H54 (cell line): ENCODE measurements around the gene DOCK4.

ENCODE experiments used
- DNase-seq: peaks from one replicate; pipeline ENCODE4 v3.0.0; 2011; ENCODE audit warnings: low spot score, mixed read lengths; ENCODE audit not compliant: insufficient read length
- FAIRE-seq: peaks from 3 replicates; lab custom pipeline; 2011; peaks lifted over from hg19 to GRCh38; lab: Jason Lieb, UNC
- POLR2A ChIP-seq: IDR thresholded peaks from 2 replicates; pipeline ENCODE4 v1.6.1; 2011; ENCODE audit warnings: low read depth, mild to moderate bottlenecking, low read length

The DOCK4 gene

GRCh38 chr7:112233048-112233697 lies 27.0 kb upstream of the DOCK4 start:
- no peak for DNase-seq
- TF ChIP-seq POLR2A: no peak
- no peak for FAIRE-seq

GRCh38 chr7:112232212-112232978 lies 26.2 kb upstream of the DOCK4 start:
- no peak for TF ChIP-seq POLR2A
- DNase-seq: no peak
- peak; percentile 53 for FAIRE-seq

GRCh38 chr7:112228632-112229031 lies 22.4 kb upstream of the DOCK4 start:
- DNase-seq (no peak), FAIRE-seq (no peak)
- no peak for TF ChIP-seq POLR2A

GRCh38 chr7:112226701-112227276 lies 20.6 kb upstream of the DOCK4 start:
- TF ChIP-seq POLR2A: no peak
- DNase-seq: no peak
- FAIRE-seq: peak; percentile 38

- no peak for TF ChIP-seq POLR2A
- FAIRE-seq (no peak), DNase-seq (no peak)
Measured at GRCh38 chr7:112225006-112225405, 18.8 kb upstream of the DOCK4 start.

- FAIRE-seq: no peak
- no peak for TF ChIP-seq POLR2A
Measured at GRCh38 chr7:112224186-112224585, 18.0 kb upstream of the DOCK4 start.

GRCh38 chr7:112223310-112223709 lies 17.1 kb upstream of the DOCK4 start:
- FAIRE-seq: no peak
- no peak for TF ChIP-seq POLR2A
- no peak for DNase-seq

More at GRCh38 chr7:112224186-112224585, 18.0 kb upstream of the DOCK4 start:
- no peak for DNase-seq

- TF ChIP-seq POLR2A: no peak
- DNase-seq (no peak), FAIRE-seq (no peak)
Measured at GRCh38 chr7:112220877-112221434, 14.8 kb upstream of the DOCK4 start.

GRCh38 chr7:112215787-112216186 lies 9.6 kb upstream of the DOCK4 start:
- TF ChIP-seq POLR2A: no peak
- no peak for FAIRE-seq
- no peak for DNase-seq

GRCh38 chr7:112214883-112215282 lies 8.7 kb upstream of the DOCK4 start:
- TF ChIP-seq POLR2A: no peak
- FAIRE-seq: peak; percentile 48
- DNase-seq: no peak

GRCh38 chr7:112214268-112214667 lies 8.1 kb upstream of the DOCK4 start:
- no peak for FAIRE-seq
- DNase-seq: no peak
- TF ChIP-seq POLR2A: no peak

GRCh38 chr7:112213735-112214134 lies 7.5 kb upstream of the DOCK4 start:
- TF ChIP-seq POLR2A: no peak
- DNase-seq (no peak), FAIRE-seq (peak; percentile 45)

GRCh38 chr7:112212571-112212970 lies 6.4 kb upstream of the DOCK4 start:
- DNase-seq (no peak), FAIRE-seq (no peak)
- no peak for TF ChIP-seq POLR2A

- DNase-seq (no peak), FAIRE-seq (no peak)
Measured at GRCh38 chr7:112211348-112211907, 5.2 kb upstream of the DOCK4 start.

More at GRCh38 chr7:112211348-112211907, 5.2 kb upstream of the DOCK4 start:
- no peak for TF ChIP-seq POLR2A
